HG02763 (cell line): ENCODE data around the gene INSL3.
A peak's percentile ranks its signal among the peaks of the same experiment; 100 is the strongest.

ENCODE experiments used
- ATAC-seq: cut with Tn5 transposase; IDR thresholded peaks from one replicate; pipeline ENCODE4 v1.9.1; 2021; ENCODE audit warnings: mild to moderate bottlenecking, moderate library complexity; ENCODE audit not compliant: unreplicated experiment

INSL3 gene, protein sequence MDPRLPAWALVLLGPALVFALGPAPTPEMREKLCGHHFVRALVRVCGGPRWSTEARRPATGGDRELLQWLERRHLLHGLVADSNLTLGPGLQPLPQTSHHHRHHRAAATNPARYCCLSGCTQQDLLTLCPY

DNA sequence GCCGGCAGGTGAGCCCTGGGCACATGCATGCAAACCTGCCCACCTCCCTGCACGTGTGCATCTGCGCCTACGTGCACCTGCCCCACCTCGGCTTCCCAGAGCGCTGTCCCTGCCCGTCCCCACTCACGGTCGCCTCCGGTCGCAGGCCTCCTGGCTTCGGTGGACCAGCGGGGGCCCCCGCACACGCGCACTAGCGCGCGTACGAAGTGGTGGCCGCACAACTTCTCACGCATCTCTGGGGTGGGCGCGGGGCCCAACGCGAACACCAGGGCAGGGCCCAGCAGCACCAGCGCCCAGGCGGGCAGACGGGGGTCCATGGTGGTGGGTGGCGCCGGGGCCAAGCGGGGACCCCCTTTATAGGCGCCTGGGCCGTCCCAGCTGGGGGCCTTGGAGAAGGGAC is at the start of gene INSL3:
Gene INSL3, minus strand, starts transcription at position 330 of the 400 bp plus-strand sequence. Its CDS starts 13 bp downstream, at position 317.
- no peak for ATAC-seq

DNA sequence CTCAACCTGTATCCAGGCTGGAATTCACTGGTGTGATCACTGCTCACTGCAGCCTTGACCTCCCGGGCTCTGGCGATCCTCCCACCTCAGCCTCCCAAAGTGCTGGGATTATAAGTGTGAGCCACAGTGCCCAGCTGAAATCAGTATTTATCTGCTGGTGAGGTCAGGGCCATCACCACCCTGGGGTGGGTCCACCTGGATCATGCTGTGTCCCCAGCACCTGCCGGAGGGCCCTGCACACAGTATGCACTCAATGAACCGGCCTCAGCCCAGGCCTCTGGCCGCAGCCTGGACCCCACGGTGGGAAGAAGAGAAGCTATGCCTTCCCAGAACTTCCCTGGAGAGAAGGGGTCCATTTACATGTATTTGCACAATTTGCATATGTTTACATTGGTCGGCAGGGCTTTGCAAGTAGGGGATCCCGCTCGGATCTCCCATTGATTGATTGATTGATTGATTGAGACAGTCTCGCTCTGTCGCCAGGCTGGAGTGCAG is 47.8 kb upstream of the INSL3 start:
- ATAC-seq, result no peak

DNA sequence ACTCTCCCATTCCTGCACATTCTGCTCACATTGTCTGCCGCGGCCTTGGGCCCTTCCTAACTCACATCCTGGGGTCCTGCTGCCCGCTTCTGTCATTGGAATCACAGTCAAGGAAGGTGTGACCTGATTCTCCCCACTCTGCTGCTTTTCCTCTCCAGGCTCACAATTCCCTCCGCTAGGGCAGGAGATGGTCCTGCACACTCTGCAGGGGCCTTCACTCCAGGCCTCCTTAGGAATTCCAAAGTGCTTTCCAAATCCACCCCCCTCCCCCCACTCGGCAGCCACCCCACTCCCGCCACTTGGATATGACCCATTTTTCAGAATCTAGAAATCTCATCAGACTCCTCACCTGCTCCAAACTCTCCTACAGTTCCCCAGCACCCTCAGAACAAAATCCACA is 47.4 kb upstream of the INSL3 start:
- no peak for ATAC-seq

DNA sequence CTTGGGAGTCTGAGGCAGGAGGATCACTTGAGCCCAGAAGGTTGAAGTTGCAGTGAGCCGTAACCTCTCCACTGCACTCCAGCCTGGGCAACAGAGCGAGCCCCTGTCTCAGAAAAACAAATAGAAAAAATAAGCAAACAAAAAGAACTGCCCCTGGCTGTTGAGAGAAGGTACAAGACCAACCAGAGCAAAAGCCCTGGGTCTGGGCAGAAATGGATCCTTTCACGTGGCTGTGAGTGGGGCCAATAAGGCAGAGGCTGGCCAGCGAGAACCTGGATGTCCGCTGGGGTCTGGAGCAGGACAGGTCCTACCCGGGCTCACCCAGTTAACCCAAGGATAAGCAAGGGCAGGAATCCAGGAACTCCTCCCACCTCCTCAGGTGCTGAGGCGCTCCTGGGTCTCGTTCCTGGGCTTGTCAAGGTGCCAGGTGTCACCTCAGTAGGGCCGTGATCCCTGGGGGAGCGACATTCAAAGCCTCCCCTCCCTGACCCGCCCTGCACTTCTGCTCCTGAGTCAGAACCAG is 45.7 kb upstream of the INSL3 start:
- no peak for ATAC-seq

DNA sequence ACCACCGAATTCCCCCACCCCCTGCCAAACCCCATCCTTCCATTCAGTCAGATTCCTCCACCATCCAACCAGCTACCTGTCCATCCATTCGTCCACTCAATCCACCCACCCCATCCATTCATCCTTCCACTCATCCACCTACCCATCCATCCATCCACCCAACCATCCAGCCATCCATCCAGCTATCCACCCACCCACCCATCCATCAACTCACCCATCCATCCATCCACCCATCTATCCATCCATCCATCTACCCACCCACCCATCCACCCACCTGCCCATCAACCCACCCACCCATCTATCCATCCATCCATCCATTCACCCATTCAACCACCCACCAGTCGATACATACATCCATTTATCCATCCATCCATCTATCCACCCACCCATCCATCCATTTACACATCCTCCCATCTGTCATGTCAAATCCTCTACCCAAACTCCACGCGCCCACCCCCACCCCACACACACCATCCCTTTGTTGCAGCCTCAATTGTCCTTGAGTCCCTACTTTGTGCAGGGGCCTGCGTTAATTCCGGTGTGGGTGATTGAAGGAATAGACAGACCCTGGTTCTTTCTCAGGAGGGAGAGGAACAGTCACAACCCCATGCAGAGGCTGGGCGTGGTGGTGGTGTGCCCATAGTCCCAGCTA is 45.1 kb upstream of the INSL3 start:
- ATAC-seq, result no peak

DNA sequence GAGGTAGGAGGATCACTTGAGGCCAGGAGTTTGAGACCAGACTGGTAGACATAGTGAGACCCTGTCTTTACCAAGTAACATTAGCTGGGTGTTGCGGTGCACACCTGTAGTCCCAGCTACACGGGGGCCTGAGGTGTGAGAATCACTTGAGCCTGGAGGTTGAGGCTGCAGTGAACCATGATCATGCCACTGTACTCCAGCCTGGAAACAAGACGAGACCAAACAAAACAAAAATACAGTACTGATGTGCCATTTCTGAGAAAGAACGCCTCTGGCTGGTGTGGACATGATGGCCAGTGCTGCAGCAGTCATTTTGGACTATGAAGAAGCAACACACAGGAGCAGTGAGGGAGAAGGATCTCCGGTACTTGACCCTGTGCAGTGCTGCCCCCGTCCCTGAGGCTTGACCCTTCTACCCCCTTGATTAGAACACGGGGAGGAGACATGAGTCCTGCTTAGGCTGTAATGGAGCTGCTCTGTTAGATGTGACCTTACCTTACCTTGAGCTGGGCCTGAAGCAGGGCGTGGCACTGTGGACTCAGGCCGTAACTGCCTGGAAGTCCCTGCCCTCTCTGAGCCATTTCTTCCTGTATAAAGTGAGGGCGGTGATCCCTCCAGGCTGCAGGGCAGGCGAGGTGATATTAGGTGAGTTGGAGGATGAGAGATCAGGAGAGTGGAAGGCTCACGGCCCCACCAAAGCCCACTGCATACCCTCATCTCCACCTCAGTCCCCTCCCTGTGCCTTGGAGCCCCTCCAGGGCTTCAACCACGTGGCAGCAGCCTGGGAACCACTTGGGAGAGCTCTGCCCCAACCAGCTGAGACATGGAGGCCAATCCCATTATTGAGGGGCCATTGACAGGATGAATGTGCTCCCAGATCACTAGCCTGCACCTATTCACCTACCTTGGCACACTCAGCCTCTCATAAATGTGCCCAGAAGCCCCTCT is 44.3 kb upstream of the INSL3 start:
- no peak for ATAC-seq

DNA sequence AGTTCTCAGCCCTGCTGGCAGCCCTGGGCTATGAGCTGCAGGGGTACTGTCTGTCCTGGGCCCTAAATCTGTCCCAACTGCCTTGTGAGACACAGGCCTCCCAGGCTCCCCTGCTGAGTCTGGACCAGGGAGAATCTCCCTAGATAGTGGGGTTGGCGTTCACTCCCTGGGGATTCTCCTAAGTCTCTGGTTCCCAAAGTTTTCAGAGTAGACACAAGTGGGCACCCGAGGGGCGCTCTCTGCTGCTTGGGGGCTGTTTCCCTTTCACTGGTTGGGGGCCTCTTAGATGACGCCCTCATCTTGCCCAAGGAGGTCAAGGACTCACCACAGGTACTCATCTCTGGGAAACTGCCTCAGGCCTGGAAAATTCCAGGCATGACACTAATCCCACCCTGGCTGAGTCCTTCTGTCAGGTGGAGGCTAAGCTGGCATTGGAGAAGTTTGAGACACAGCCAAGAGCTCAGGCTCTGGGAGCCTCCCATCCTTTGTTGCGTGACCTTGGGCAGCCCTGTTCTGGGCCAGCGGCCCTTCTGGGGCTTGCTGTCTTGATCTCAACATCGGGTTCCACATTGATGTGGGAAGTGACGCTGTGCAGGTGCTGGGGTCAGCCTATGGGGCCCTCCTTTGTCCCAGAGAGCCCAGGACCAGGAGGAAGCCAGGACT is 42.3 kb upstream of the INSL3 start:
- ATAC-seq, result no peak

DNA sequence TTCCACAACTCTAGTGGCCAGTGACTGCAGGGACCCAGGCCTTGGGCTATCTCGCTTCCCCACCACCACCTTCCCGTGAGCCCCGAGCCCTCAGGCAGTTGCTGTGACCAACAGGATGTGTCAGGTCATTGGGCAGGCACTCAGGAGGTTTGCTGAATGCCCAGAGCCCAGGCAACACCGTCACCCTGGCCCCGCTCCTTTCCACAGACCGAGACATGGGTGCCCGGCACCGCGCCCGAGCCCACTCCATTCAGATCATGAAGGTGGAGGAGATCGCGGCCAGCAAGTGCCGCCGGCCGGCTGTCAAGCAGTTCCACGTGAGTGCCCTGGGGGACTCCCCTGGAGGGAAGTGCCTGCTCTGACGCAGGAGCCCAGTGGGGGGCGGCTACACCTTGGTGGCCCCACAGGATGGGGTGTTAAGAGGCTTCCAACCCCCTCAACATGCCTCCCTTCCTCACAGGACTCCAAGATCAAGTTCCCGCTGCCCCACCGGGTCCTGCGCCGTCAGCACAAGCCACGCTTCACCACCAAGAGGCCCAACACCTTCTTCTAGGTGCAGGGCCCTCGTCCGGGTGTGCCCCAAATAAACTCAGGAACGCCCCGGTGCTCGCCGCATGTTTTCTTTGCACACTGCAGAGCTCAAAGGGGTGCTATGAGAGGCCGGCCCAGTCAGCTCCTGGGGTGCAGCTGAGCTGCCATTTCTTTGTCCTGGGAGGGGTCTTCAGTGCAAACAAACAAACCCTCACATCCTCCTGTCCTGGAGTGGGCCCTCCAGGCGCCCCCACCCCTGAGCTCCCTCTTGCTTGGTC is 41.6 kb upstream of the INSL3 start:
- ATAC-seq, result no peak

DNA sequence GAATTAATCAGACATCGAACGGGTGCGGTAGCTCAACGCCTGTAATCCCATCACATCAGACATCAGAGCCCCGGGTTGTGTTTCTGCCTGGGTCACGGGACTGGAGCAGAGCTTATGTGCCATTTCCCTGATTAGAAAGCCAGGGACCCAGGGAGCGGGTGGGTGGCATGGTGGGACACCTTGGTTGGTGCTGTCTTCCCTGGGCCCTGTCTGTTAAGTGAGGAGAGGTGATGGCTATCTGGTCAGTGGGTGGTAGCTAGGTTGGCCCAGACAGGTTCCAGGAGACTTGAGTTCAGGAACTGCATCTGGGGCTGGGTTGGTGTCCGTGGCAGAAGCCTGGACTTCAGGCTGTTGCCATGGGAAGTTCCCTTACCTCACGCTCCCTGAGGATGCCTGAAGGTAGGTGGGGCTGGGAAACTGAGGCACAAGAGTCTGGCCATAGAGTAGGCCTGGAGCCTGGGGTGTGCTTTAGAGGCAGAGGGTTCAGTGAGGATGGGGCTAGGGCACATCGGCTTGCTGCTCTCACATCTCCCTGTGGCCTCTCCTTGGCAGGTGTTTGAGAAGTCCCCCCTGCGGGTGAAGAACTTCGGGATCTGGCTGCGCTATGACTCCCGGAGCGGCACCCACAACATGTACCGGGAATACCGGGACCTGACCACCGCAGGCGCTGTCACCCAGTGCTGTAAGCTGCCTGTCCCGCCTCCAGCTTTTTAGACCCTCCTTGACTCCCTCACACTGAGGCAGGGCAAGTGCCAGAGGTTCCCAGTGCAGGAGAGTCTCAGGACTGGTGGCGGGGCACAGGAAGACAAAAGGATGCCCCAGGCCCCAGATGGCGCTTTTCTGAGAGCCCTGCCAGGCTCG is 40.5 kb upstream of the INSL3 start:
- no peak for ATAC-seq

DNA sequence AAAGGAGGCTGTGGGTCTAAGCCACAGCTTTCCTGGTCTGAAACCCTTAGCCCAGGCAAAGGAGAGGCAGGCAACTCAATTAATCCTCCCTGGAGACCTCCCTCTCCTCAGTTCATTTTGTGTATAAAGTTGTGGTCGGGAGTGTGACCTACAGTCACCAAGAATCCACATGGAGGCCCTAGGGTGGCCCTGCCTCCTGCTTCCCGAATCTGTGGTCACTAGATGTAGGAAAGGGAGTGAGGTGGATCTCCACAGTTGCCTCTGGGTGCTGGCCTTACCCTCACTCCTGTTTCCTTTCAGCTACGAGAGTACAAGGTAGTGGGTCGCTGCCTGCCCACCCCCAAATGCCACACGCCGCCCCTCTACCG is 39.7 kb upstream of the INSL3 start:
- no peak for ATAC-seq

DNA sequence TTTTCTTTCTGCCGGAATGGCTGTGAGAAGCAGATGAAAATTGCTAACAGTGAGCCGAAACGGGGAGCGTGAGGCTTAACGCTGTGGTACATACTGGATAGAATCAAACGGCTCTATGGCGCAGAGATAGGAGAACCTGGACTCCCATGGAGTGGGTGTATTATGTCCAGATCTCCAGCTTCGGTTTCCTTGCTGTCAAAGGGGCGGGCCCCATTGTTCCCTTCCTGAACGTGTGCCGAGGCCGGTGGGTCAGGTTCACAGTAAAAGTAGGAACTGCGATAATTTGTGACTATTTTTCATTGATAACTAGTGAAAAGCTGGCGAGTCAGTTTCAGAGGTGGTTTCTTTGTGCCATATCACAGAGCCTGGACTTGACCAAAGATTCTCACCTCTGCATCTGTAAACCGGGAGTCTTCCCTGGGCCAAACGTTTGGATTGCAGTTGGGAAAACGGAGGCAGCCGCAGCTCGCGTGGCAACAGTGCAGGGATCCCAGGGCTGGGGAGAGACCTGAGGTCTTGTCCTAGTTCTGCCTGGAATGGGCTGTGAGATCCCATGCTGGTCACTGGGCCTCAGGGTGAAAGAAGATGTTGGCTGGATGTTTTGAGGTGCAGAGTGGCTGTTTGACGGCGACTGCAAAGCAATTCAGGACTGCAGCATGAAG is 39.1 kb upstream of the INSL3 start:
- ATAC-seq, result no peak

DNA sequence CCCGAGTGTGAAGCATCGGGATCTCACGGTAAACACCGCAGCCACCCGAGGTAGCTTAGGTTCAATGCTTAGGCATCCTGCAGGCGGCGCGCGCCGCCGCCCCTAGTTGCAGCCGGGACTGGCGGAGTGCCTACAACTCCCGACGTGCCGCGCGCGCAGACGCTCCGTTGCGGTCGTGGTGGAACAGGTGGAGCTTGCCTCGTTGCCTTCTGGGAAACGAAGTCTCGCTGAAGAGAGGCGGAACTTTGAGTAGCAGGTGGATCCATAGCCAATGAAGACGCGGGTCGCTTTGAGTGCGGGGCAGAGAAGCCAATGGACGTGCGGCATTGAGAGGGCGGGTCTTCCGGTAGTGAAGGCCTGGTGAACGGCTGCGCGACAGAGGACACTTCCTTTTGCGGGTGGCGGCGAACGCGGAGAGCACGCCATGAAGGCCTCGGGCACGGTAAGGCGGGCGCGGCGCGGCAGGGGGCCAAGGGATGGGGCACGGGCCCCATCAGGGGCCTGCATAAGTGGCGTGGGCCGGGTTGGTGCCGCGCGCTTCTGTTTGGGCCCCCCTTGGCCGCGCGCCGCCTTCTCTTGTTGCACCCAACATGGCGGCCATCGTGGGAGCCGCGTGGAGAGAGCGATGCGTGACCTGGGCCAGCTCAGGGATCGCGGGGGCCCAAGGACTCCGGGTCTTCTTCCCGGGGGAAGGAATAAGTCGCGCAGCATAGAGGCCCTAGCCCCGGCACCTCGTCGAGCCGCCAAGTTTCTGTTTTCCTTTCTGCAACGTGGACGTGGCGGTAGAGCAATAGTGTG is 38.4 kb upstream of the INSL3 start, which contains the start of gene RPL18A:
Gene RPL18A, plus strand, starts transcription at position 378 of the 798 bp plus-strand sequence. Its CDS starts 47 bp downstream, at position 425.
- peak; percentile 95 for ATAC-seq

DNA sequence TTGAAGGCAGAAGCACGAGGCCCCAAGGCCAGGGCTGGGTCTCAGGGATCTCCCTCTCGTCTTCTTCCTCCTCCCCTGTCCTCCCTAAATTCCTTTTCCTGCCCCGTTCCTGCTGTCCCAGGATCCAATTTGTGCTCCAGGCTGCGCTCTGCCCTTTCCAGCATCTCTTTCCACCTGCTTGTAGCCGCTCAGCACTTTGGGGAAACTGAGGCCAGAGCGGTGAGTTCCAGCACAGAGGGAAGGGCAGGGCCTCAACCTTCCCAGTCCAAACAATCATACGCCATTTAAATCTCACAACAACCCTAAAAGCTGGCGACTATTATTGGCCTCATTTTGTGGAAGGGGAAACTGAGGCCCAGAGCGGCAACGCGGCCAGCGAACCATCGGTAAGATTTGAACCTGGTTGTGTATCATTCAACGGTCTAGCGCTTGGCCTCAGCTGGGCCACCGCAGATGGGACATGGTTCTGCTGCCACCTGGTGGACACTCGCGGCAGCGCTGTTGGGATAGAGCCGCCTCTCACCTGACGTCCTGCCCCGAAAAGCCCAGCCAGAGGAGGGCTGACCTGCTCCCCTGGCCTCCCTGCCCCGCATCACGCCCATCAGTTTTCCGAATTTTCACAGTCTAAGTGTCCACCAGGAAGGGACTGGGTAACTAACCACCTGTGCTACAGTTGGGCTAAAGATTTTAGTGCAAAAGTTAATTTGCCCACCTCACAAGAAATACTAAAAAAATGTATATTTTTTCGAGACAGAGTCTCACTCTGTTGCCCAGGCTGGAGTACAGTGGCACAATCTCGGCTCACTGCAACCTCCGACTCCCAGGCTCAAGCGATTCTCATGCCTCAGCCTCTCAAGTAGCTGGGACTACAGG is 34.2 kb upstream of the INSL3 start:
- ATAC-seq, result no peak

DNA sequence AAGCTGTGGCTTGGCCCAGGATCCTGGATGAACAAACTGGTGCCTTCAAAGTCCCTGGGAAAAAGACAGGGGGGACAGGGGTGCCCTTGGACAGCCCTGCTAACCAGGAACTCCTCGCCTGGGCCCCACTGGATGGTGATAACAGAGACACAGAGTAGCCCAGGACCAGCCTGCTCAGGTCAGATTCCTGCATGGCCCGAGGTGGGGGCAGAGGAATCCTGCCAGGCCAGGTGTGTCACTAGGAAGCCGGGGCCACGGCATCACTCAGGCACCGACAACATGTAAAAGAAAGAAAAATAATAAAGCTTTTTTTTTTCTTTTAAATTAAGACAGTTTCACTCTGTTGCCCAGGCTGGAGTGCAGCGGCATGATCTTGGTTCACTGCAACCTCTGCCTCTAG is 32.7 kb upstream of the INSL3 start:
- no peak for ATAC-seq

DNA sequence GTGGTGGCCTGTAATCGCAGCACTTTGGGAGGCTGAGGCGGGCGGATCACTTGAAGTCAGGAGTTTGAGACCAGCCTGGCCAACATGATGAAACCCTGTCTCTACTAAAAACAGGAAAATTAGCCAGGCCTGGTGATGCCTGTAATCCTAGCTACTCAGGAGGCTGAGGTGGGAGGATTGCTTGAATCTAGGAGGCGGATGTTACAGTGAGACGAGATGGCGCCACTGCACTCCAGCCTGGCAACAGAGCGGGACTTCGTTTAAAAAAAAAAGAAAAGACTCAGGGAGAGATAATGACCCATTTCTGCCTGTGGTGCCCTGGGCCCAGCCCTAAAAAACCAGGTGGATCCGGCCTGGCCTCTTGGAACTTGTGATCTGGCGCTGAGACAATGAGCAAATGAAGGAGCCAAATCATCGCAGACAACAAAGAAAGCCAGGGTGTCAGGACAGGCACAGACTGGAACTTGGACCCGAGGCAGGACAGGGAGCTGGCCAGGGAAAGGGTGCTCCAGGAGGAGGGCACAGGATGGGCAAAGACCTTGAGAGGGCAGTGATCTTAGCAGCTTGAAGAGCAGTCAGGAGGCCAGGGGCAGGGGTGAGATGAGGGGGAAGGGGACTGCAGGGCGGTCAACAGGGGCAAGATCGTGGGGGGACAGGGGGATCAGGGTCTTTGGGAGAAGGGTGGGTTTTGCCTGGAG is 27.4 kb upstream of the INSL3 start:
- no peak for ATAC-seq
